Ovary (tissue), 3 donors: ENCODE data around the gene HDGFL2.

Experiments
- CTCF ChIP-seq, 3 donors: fragments of 450-650 bp in 2 of 3; fragments of 200-600 bp in 1 of 3; IDR thresholded peaks; one replicate each; pipeline versions ENCODE4 v1.5.1 to v1.8.0; 2016 to 2022; ENCODE audit warnings: antibody characterized with exemption in 3 of 3, mild to moderate bottlenecking in 1 of 3
- EP300 ChIP-seq: sonication (generic); formaldehyde crosslinking; IDR thresholded peaks from one replicate; pipeline ENCODE4 v1.6.1; 2017; ENCODE audit warnings: antibody characterized with exemption
- POLR2A ChIP-seq: fragments of 450-650 bp; IDR thresholded peaks from one replicate; pipeline ENCODE4 v1.6.1; 2017; ENCODE audit warnings: antibody characterized with exemption, mild to moderate bottlenecking, moderate library complexity
- donor health status: DM: no; HTN: no; CAD: no.

- TF ChIP-seq CTCF (IDR thresholded peaks at IDR 0.05) (no peak), POLR2A (no peak), EP300 (no peak)
Observed at GRCh38 chr19:4539169-4539692, 67.1 kb downstream of the HDGFL2 start.
